Stimulated activated CD4-positive, alpha-beta T cell treated with anti-CD3 and anti-CD28 coated beads, Interleukin-1b, Interleukin-23, amount 100 ng/mL, for 24 hours (primary cell): Measurements from ENCODE around the gene CADPS.

Source experiments
- DNase-seq, 4 experiments: peaks; one replicate each; pipeline ENCODE4 v3.0.0-alpha.2; 2020; ENCODE audit warnings: low read depth in 4 of 4, low spot score in 1 of 4

The CADPS gene

GRCh38 chr3:62365391-62366125, 509.7 kb downstream of the CADPS start:
- no peak for DNase-seq

DNA sequence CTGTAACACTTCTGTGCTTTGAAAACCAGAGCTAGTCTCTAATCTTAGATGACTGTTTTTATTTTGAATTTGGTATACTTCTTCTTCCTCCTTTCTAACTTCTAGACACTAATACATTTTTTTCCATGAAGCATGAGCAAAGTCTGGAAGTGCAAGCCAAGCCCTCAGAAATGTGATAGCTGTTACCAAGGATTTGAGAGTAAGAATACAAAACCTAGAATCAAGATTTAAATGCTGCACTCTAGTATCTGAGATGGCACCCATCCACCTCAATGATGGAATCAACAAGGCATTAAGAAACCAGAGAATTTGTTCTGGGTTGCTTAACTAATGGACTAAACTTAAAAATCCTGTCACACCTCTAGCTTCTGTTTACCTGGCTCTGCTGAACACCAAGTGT, 511.0 kb downstream of the CADPS start:
- no peak for DNase-seq

DNA sequence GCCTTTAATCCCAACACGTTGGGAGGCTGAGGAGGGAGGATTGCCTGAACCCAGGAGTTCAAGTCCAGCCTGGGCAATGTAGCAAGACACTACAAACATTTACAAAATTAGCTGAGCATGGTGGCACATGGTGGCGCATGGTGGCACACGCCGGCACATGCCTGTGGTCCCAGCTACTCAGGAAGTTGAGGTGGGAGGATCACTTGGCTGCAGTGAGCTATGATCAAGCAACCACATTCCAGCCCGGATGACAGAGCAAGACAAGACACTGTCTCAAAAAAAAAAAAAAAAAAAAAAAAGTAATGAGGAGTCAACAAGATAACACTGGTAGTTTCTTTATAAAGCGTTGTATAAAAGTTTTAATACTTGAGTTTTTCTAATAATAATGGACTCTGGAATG, 511.9 kb downstream of the CADPS start:
- DNase-seq, result no peak

DNA sequence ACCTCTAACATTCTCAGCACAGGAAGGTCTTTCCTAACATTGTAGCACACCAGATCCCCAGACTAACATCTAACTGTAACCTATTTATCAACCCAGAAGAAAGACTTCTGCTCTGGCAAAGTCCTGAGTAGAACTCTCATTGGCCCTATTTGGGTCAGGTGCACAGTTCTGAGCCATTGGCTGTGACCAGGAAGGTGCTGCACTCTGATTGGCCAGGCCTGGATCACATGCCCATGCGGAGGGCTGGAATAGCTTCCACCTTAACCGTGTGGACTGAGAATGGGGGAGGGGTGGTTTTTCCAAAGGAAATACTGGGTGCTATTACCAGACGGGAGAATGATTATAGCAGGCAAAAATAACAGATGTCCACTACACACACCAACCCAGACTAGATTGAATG, 513.4 kb downstream of the CADPS start:
- no peak for DNase-seq

DNA sequence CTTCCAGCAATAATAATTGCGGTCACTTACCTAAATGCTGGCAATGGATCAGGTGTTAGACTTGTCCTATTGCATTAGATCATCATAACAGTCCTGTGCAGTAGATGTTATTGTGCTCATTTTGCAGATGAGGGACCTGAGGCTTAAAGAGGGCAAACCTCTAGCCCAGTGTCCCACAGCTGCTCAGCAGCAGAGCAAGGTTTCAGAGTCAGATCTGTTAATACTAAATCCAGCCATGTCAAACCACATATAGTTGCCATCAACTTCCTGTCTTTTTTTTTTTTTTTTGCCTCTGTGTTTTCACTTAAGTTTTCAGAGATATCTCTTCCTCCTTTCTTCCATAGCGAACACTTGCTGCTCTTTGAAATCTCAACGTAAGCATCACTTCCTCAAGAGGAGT, 514.0 kb downstream of the CADPS start:
- no peak for DNase-seq

- DNase-seq, result no peak
Measured at GRCh38 chr3:62359531-62359930, 515.7 kb downstream of the CADPS start.

GRCh38 chr3:62356356-62356755, 518.9 kb downstream of the CADPS start:
- no peak for DNase-seq

DNA sequence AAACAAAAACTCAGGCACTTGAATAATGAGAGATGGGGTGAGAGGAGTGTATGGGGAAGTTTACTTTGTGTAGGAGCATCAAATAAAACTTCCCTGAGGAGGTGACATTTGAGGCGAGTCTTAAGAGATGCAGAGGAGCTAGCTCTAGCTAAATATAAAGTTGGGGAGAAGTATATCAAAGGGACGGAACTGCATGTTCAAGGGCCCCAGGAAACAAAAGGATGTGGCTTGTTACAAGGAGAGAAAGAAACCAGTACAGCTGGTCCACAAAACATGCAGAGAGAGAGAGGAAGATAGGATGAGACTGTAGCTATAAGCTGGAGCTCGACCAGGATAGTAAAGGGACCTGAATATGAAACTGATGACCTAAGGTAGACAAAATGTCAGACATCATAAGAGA, 519.5 kb downstream of the CADPS start:
- DNase-seq, result no peak
